Breast epithelium (tissue), 3 donors: ENCODE results near the gene PLCB4.

Experiments used
- CTCF ChIP-seq, 3 donors: fragments of 450-650 bp; IDR thresholded peaks; one replicate each; pipeline ENCODE4 v1.5.1; 2016 to 2017; ENCODE audit warnings: antibody characterized with exemption in 3 of 3, mild to moderate bottlenecking in 3 of 3, moderate library complexity in 3 of 3
- POLR2A ChIP-seq: fragments of 450-650 bp; IDR thresholded peaks from one replicate; pipeline ENCODE4 v1.6.1; 2016; ENCODE audit warnings: antibody characterized with exemption, mild to moderate bottlenecking, moderate library complexity
- POLR2AphosphoS5 ChIP-seq, 3 donors: sonication (generic); formaldehyde crosslinking; IDR thresholded peaks; one replicate each; pipeline ENCODE4 v1.6.1; 2017; ENCODE audit warnings: antibody characterized with exemption in 3 of 3

GRCh38 chr20:9440892-9441291, 372.0 kb downstream of the PLCB4 start:
- TF ChIP-seq CTCF (IDR thresholded peaks at IDR 0.05) (no peak), POLR2A (no peak), POLR2AphosphoS5 (IDR thresholded peaks at IDR 0.05) (no peak)
